ENCODE results near the gene MS4A14.
"Not testable (repeated sequence)": the region's sequence is repeated elsewhere in the genome, so short reads cannot be mapped to it uniquely, and the experiment has no call there.

MS4A14 gene, protein sequence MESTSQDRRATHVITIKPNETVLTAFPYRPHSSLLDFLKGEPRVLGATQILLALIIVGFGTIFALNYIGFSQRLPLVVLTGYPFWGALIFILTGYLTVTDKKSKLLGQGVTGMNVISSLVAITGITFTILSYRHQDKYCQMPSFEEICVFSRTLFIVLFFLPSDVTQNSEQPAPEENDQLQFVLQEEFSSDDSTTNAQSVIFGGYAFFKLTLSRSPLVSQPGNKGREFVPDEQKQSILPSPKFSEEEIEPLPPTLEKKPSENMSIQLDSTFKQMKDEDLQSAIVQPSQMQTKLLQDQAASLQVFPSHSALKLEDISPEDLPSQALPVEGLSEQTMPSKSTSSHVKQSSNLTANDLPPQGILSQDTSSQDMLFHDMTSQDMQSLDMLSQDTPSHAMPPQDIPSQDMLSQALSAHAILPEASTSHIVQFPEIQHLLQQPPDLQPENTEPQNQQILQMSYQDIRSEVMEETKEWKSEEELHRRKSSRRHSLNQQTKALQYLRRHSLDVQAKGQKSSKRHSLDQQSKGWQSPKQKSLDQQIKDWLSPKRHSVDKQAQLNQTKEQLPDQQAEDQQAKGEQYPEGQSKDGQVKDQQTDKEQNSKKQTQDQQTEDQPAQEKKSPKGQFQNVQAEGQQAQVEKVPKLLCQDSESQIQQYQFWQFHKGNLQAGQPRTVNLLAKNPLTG

DNA sequence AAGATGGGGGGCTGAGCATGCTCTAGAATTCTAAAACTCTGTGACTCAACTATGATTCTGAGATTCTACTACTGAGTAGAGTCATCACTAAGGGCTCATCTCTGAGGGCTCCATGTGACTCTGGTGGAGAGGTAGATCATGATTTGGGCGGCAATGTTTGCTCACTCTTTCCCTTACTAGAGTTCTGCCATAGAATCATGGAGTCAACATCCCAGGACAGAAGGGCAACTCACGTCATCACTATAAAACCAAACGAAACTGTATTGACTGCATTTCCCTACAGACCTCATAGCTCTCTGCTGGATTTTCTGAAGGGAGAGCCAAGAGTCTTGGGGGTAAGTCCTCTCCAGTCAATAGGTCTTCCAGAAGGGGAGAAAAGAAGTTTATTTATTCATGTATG, at the start of gene MS4A14:
MS4A14 (plus strand) TSS at position 78 of the 400 bp plus-strand sequence; CDS start at position 198, 120 bp downstream.
- DNase-seq, result no peak

DNA sequence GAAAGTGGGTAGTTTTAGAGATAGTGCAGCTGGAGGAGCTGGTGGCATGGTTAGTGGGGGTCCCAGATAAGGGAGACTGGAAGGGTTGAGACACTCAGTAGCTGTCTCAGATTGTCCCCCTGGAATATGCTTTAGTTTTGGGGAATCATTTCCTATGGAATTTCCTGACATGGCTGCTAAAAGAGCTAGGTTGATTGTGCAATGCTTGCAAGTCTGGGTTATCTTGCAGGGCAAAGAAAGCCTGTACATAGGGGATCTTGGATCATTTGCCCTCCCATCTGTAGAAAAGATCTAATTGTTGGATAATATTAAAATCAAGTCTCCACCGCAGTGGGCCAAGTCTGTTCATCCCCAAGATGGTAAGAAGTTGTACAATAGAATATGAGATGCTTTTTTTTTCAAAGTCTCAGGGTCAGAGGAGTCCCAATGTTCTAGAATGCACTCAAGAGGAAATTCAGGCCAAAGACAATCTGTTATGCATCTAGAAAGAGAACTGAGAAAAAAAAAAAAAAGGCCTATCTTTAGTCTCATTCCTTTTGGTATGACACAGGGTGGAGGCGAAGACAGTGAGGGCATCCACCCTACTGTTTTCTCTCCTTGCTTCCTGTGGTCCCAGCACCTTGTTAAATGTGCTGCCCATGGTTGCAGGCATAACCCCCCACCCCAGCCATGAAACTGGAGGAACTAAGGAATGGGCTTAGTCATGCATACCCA, 49.0 kb upstream of the MS4A14 start:
- DNase-seq, result no peak

DNA sequence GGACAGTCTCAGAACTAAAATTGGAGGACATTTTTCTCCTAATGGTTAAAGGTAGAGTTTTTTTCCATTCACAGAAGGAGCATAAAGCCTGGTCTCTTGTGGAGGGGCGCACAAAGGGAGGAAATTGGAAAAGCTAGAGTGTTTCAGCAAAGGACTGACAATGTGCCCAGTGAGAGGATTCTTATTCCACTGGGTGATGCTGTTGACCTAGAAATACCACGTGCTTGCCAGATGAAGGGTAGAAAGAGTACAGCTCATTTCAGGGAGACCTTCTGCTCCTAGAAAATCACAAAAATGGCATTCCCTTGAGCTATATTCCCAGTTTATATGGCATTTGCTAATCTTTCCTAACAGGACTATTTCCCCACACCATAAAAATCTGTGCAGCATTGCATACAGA, 48.1 kb upstream of the MS4A14 start:
- DNase-seq, result no peak

DNA sequence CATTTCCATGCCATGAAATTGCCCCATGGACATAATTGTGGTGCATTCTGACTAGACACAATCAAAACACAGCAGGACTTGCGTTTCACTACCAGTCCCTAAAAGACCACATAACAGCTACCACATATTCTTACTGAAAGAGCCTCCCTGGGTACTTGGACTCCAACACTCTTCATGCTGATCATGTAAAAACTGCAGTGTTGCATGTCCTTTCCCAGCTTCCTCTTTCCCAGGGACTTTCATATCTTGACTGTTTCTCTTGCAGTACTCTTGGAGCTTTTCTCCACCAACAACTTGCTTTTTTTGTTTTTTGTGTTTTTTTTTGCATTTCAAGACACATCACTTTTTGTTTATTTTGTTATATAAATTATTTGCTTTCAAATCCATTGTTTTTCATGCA, 46.3 kb upstream of the MS4A14 start:
- DNase-seq, result peak; percentile 15

DNA sequence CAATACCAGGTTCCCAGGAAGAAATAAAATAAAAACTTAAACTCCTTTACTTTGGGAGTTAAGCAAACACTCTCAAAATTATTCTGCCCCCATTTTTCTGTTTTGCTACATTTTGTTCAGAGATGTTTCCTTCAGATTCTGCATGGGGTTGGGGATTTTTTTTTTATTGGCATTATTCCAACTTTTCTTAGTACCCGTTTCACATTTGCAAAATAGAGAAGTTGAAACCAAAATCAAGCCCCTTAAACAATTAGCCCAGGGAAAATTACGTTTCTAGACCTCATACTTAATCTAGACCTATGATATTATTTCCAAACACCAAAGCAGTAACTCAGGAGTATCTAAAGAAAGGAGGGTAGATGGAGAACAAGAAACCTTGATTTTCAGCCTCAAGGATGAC, 38.5 kb upstream of the MS4A14 start:
- peak; percentile 53 for DNase-seq

DNA sequence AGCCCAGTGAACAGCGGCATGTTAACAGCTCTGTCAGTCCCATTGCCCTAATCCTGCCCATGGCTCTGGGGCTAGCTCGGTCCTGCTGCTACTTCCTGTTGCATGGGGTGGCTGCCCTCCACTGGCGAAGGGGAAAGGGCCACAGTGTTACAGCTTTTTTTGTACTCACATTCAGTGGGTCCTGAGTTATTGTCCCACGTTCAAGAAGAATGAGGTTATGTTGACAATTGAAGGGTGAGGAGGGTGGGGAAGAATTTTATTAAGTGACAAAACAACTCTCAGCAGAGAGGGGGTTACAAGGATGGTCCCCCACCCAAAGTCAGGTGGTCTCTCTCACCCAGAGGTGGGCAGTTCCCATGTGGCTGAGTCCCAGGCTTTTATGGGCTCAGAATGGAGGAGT, 35.6 kb upstream of the MS4A14 start:
- DNase-seq, result no peak

DNA sequence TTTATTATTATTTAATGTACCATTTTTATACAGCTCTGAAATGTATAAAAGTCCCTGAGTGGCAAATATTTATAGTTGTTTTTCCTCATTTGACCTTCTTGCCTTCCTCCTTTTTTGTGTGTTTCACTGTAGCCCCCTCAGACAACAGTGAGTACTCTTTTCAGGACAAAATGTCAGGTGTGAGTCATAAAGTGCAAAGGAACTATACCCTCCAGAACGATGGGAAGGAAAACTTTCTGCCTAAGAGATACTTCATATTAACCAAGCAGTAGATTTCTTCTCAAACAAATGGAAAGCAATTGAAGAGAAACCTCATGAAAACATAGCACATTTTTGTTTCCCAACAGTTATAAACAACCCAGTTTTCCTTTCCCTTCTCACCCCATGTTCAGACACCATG, 34.0 kb upstream of the MS4A14 start:
- no peak for DNase-seq

DNA sequence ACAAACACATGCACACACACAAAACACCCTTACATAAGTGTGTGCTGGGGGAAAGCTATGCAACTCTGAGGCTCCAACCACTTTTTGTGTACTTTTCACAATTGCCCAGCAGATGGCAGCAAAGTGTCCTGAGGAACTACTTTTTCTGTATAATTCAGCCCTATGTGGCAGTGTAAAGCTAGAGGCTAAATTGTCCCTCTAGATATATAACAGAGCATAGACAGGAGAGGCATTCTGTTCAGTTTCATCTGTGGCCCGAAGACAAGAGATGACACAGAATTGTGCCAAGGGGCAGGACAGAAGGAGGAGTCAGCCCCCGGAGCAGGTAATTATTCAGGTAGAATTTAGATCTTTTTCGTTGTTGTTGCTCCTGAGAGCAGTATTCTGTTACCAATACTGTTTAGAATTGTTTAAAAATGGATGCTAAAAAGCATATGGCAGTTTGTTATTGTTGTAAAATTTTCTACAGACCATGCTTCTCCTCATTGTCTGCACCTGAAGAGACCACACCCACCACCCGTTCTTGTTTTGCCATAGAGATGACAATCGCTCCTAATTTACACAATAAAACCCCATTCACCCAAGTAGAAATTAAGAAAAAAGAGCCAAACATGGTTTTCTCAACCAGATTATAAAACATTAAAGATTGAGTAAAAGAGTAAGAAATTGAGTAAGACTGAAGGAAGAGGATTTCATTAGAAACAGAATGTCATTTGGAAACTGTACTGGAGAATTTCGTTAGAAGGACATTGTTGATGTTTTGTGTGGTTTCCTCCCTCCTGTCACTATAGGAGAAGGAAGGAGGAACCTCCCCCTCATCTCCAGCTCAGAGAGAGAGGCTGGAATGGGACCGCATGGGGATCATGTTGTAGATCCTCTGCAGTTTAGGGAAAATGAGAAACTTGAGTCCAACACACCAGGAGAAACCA, 32.5 kb upstream of the MS4A14 start:
- DNase-seq, result peak; percentile 87

DNA sequence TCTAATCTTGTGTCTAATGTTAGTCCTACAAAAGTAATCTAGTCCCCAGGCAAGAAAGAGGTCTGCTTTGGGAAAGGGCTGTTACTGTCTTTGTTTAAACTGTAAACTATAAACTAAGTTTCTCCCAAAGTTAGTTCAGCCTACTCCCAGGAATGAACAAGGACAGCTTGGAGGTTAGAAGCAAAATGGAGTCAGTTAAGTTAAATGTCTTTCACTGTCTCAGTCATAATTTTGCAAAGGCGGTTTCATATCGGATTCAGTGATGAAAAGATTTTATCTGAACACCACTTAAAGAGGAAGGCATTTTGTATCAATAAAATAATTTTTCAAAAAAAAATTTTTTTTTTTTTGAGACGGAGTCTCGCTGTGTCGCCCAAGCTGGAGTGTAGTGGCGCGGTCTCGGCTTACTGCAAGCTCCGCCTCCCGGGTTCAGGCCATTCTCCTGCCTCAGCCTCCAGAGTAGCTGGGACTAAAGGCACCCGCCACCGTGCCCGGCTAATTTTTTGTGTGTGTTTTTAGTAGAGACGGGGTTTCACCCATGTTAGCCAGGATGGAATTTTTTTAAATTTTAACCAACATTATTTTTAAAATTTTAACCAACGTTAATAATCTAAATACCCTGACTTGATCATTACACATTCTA, 29.9 kb upstream of the MS4A14 start:
- DNase-seq, result not testable (repeated sequence)

DNA sequence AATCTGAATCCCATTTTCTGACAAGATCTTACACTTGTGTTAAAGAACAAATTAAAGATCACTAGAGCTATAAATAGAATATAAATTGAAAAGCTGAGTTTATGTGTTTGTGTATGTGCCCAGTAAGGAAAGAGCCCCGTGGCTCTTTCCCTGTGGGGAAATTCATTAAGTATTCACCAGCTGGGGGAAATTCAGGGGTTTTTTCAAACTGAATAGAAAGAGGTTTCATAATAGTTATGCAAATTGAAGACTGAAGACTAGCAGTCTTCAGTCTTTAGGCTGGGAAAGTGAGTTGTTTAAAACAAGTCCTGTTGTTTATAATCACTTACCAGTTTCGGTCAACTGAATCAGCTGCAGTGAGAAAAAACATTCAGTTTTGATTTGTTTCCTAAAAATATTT, 29.2 kb upstream of the MS4A14 start:
- no peak for DNase-seq

DNA sequence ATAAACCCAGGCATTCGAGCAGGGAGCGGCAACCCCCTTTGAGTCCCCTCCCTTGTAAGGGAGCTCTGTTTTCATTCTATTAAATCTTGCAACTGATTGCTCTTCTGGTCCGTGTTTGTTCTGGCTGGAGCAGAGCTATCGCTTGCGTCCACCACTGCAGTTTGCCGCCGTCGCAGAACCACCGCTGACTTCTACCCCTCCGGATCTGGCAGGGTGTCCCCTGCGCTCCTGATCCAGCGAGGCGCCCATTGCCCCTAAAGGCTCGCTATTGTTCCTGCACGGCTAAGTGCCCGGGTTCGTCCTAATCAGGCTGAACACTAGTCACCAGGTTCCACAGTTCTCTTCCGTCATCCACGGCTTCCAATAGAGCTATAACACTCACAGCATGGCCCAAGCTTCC, 28.4 kb upstream of the MS4A14 start:
- no peak for DNase-seq

DNA sequence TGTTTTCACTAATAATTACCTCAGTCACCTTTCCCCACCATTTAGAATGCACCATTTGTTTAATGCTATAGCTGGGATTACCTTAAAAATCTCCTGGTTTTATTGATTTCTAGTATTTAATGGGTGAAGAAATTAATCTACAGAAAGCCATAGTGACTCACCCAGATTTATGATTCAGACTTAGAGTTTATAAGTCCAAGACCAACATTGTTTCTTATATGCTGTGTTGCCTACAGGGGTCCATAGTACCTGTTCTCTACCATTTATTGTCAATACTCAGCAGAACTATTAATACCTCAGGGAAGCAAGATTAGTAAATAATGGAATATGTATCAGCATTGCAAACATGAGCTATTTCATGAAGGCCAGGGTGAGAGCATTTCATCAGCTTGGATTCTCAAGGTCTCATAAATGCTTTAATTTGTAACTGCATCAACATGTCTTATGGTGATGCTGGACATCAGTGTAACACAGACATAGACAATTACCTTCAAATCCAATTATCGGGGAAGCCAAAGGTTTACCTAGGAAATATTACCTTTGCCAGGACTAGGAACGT, 25.9 kb upstream of the MS4A14 start:
- no peak for DNase-seq

DNA sequence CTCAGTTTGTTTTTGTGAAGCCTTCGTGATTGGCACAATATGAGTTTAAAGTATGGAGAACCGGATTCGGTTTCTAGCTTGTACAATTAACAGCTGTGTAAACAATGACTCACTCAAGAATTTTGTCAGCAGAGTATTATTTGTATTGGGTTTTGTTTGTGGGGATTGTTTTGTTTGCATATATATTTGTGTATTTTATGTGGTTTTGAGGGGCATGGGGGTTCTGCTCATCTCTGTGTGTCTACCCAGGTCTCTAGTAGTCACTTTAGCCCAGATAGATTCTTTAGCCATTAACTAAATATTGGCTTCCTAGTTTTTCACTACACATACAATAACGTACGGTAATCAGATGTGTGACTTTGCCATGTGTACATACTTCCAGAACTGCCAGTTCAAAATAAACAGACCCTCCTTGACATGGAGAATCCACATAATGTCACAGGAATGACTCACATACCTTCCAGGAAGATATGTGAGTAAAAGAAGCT, 25.4 kb upstream of the MS4A14 start:
- DNase-seq, result no peak

DNA sequence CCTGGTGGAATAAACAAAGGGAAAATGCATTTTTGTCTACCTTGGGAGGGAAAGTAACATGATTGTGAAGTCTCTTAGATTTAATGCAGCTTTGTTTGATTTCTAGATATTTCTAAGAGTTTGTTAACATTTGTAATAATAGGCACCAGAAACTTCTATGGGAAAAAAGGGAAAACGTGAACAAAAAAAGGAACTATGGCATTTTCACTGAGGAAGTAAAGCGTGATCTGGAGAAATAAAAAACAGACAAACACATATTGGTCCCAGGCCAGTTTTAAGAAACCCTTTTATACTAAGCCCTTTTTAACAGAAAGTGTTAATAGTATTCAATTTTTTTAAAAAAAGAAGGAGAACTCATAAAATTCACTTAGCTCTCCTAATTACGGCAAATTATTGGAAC, 24.9 kb upstream of the MS4A14 start:
- DNase-seq, result no peak

DNA sequence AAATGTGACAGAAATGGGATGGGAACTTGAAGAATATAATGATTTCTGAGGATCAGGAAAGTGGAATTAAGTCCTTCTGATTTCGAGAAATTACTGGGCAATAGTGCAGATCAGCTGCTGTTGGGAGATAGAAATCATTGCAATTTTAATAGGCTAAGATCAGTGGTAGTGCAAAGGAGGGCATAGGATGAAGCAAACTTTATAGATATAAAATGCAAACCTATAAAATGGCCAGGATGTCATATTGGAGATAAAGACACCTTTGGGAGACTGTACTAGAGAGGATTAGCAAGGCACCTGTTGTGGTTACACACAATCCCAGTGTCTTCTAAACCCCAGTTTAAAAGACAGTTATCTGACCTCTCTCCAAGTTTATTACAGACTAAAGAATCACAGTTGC, 24.4 kb upstream of the MS4A14 start:
- no peak for DNase-seq

DNA sequence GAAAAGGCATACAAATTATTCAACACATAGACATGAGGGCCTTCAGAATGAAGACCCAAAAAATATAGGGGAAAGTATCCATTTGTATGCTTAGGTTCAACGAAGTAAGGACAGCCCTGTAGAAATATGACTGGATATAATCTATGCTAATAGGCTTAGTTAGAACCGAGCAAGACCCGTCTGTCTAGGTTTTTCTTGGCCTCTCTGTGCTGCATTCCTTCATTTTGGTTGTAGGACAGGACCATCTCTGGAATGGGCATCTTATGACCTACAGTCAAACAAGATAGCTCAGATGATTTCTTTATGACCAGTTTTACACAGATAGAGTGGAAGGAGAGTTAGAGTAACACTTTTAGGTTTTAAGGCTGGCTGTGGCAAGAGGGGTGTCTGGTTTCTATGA, 23.5 kb upstream of the MS4A14 start:
- no peak for DNase-seq

DNA sequence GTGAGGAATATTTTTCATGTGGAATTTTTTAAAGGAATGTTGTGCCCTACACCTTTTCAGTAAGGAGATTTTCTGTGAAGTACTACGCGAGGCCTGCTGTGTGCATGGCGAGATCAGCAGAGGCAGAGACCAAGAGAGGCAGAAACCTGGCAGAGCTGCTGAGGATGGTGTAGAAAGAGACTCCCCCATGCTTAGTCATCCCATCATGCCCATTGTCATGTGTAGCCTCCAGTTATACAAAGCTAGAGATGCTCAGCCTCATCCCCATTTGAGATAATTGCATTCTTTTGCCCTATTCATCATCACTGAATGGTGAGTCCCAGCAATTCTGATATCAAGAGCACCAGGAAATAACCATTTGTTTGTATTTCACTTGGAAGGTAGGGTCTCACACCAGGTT, 20.9 kb upstream of the MS4A14 start:
- no peak for DNase-seq

DNA sequence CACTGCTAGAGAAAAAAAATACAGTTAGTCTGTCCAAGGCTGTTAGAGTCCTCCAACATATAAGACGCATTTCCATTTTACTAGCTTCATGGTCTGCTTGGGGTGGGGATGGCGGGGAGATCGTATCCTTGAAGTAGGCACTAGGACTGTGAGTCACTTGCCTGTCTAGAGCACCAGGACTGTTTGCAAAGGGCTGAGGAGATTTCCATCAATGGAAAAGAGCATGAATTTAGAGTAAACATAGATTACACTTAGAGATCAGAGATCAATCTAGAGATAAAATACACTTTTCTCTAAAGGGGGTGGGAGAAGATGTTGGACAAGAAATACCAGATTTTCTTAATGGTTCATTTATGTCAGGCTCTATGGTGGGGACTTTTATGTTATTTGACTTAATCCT, 19.7 kb upstream of the MS4A14 start:
- DNase-seq, result no peak

DNA sequence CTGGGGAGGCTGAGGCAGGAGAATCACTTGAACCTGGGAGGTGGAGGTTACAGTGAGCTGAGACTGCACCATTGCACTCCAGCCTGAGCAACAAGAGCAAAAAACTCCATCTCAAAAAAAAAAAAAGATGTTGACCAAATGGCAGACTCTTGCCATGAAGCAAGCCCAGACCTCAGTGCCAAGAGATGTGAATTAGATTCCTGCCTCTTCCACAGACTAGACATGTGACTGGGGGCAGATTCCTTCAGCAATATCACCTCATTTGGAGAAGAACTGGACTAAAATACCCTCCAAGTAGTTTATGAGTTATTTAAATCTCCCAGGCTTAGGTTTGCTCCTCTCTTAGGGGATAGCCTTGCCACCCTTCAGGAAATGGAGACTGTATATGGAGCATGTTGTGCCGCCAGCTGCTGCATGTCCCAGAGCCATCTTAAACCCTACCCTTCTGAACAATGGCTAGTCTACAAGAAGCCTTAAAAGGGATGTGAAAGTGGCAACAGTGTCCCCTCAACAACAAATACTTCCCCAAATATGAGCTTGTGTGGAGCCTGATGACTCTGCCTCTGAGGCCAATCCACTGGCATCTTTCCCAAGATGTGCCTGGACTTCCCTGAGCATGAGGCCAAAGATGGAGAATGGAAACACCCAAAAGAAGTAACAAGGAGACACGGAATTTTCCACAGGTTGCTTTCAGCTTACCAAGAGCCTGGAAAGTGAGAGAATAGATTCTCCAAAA, 18.7 kb upstream of the MS4A14 start:
- no peak for DNase-seq

DNA sequence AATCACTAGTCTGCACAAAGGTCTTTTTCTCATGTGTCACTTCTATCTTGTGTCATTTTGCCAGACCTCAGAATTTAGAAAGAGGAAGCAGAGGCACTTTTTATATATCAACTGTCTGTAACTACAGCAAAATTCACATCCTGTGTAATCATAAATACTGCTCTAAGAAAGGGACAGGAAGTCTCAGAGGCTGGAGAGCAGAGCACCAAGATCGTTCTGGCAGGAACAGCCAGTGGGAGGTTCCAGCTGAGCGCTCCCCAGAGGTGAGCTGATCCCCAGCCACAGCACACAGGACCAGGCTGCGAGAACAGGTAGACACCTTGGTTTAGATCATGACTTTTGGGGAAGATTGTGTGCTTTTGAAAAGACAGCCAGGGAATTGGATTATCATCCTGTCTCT, 17.9 kb upstream of the MS4A14 start, which contains the start of gene MS4A7:
MS4A7 (plus strand) TSS at position 179 of the 400 bp plus-strand sequence. CDS start 4,610 bp downstream, outside the sequence.
- DNase-seq, result peak; percentile 85

All from hematopoietic multipotent progenitor cell treated with erythropoietin and hydrocortisone succinate and interleukin-3 and kit ligand, for 4 days (in vitro differentiated cells).